ENCODE measurements around the gene SLC16A12. TPM values are rescaled to one million over a fixed set of nuclear protein-coding genes. Genes with fewer than 3 reads are reported as not detected.

Gene SLC16A12
- total and polyA plus RNA-seq, 2 of the 13 experiments (the other 11 are each of a cell fraction or from before 2014, with no cell fraction given), result 0.02 TPM; not detected in 1

- TF ChIP-seq THRA (CRISPR knock-in tag; IDR thresholded peaks at IDR 0.05; ENCODE audit: borderline replicate concordance), result peak; percentile 67; the same call in 1 of the 2 replicates
- TF ChIP-seq CEBPG (CRISPR knock-in tag; IDR thresholded peaks at IDR 0.05), result peak; percentile 22; the same call in 1 of the 2 replicates
- TF ChIP-seq CEBPB (IDR thresholded peaks at IDR 0.05; ENCODE audit: borderline replicate concordance, low read depth, low read length), result peak; percentile 17; the same call in 1 of the 2 replicates
- TF ChIP-seq ZFP62 (CRISPR knock-in tag; IDR thresholded peaks at IDR 0.05), result no peak
- TF ChIP-seq EP300 (IDR thresholded peaks at IDR 0.05; ENCODE audit: low read depth in 2 of 2, low read length in 2 of 2), result peak in 1 of 2 experiments; percentile 7; a peak in 1 of 4 replicates
- TF ChIP-seq EP300 (CRISPR knock-in tag; IDR thresholded peaks at IDR 0.05; ENCODE audit: borderline replicate concordance), result no peak
- no peak for TF ChIP-seq REPIN1 (CRISPR knock-in tag; IDR thresholded peaks at IDR 0.05; ENCODE audit: borderline replicate concordance, low read depth)
- TF ChIP-seq ZNF597 (CRISPR knock-in tag; IDR thresholded peaks at IDR 0.05), result no peak
- TF ChIP-seq RFX5 (IDR thresholded peaks at IDR 0.05; ENCODE audit: low read depth, low read length), result no peak
- TF ChIP-seq ZNF737 (CRISPR knock-in tag; IDR thresholded peaks at IDR 0.05; ENCODE audit: borderline replicate concordance), result no peak
- no peak for TF ChIP-seq NR3C1 (CRISPR knock-in tag; IDR thresholded peaks at IDR 0.05)
- TF ChIP-seq ZNF850 (CRISPR knock-in tag; conservative IDR thresholded peaks at IDR 0.05), result no peak
- TF ChIP-seq ZNF713 (CRISPR knock-in tag; IDR thresholded peaks at IDR 0.05), result no peak
- peak; percentile 54; the same call in 1 of the 2 replicates for TF ChIP-seq SOX5 (CRISPR knock-in tag; IDR thresholded peaks at IDR 0.05; ENCODE audit: borderline replicate concordance)
- no peak for TF ChIP-seq CSRNP1 (CRISPR knock-in tag; IDR thresholded peaks at IDR 0.05)
- TF ChIP-seq ZNF512B (CRISPR knock-in tag; IDR thresholded peaks at IDR 0.05; ENCODE audit: borderline replicate concordance), result no peak
Measured at GRCh38 chr10:89574368-89574767, 39.0 kb upstream of the SLC16A12 start (continued).
